ENCODE data around the gene GPC1. TPM values are rescaled to one million over a fixed set of nuclear protein-coding genes. Genes with fewer than 3 reads are reported as not detected.
A peak's percentile ranks its signal among the peaks of the same experiment; 100 is the strongest.
"Not testable (repeated sequence)": the region's sequence is repeated elsewhere in the genome, so short reads cannot be mapped to it uniquely, and the experiment has no call there.

Gene GPC1
- total RNA-seq, 1 donor from 2014 or later: 2.4 TPM

- DNase-seq (ENCODE audit: low read depth in 2 of 2): no peak
Measured at GRCh38 chr2:240465268-240465764, 29.9 kb downstream of the GPC1 start.

- DNase-seq (ENCODE audit: low read depth in 2 of 2): no peak
Measured at GRCh38 chr2:240465765-240466578, 30.5 kb downstream of the GPC1 start.

DNA sequence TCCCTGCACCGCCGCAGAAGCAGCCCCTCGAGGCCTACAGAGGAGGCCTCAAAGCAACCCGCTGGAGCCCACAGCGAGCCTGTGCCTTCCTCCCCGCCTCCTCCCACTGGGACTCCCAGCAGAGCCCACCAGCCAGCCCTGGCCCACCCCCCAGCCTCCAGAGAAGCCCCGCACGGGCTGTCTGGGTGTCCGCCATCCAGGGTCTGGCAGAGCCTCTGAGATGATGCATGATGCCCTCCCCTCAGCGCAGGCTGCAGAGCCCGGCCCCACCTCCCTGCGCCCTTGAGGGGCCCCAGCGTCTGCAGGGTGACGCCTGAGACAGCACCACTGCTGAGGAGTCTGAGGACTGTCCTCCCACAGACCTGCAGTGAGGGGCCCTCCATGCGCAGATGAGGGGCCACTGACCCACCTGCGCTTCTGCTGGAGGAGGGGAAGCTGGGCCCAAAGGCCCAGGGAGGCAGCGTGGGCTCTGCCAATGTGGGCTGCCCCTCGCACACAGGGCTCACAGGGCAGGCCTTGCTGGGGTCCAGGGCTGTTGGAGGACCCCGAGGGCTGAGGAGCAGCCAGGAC lies 31.2 kb downstream of the GPC1 start:
- peak in 1 of 2 donors; percentile 2 for DNase-seq (ENCODE audit: low read depth in 2 of 2)

- DNase-seq (ENCODE audit: low read depth in 2 of 2): peak in 1 of 2 donors; percentile 2
Measured at GRCh38 chr2:240467149-240467642, 31.7 kb downstream of the GPC1 start.

DNA sequence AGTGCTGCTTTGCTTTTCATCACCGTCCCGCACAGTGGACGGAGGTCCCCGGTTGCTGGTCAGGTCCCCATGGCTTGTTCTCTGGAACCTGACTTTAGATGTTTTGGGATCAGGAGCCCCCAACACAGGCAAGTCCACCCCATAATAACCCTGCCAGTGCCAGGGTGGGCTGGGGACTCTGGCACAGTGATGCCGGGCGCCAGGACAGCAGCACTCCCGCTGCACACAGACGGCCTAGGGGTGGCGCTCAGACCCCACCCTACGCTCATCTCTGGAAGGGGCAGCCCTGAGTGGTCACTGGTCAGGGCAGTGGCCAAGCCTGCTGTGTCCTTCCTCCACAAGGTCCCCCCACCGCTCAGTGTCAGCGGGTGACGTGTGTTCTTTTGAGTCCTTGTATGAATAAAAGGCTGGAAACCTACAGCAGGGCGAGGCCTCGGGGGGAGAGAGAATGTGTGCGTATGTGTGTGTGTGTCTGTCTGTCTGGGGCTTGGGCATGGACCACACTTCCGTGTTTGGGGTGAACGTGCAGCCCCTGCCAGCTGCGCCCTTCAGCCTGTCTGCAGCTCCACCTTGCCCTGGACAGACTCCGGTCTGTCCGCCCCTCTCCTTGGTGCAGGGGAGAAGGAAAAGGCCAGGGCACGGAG lies 32.3 kb downstream of the GPC1 start:
- DNase-seq (ENCODE audit: low read depth in 2 of 2): peak in 1 of 2 donors; percentile 8

GRCh38 chr2:240468303-240469238 lies 33.1 kb downstream of the GPC1 start:
- DNase-seq (ENCODE audit: low read depth in 2 of 2): peak in 1 of 2 donors; percentile 2

DNA sequence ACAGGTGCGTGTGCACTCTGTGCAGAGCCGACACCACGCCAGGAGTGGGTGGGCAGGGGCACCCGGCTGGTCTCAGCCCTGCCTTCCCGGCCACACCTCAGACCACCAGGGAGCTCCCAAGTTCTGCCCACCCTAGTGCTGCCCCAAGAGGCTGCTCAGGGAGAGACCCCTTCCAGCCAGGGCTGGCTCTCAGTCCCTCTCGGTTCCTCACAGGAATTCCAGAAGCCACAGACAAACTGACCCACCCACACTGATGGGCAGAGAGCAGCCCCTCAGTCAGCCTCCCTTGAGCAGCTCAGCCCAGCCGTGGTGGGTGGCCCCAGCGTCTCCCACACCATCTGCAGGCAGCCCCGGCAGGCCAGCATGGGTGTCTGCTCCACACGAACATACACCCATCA lies 33.8 kb downstream of the GPC1 start:
- DNase-seq (ENCODE audit: low read depth in 2 of 2): peak in 1 of 2 donors; percentile 14

GRCh38 chr2:240469740-240470139 lies 34.3 kb downstream of the GPC1 start:
- no peak for DNase-seq (ENCODE audit: low read depth in 2 of 2)

DNA sequence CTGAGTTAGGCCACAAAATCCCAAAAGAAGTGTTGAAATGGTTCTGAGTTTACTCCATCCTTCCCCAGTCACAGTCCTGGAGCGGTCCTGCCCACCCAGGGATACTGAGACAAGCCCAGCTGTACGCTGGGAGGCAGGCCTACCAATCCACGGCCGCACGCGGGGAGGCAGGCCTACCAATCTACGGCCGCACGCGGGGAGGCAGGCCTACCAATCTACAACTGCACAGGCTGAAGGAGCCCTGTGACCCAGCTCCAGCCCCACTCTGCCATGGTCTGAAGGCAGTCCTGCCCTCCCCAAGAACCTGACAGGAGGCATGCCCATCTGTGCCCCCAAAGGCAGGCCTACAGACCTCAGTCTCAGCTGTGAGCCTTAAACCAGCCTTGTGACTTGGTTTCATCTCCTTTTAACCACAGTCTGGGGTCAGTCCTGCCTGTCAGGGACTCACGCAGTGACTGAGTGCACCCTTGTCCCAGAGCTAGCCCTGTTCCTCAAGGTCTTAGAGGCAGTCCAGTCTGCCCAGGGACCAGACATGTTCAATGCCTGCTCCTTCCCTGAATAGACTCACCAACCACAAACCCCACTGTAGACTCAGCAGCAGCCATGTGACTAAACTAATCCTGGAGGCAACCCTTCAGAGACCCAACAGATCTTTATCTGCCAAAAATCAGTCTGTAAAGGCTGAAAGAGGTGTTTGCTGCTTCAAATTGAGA lies 36.8 kb downstream of the GPC1 start:
- DNase-seq (ENCODE audit: low read depth in 2 of 2): no peak

DNA sequence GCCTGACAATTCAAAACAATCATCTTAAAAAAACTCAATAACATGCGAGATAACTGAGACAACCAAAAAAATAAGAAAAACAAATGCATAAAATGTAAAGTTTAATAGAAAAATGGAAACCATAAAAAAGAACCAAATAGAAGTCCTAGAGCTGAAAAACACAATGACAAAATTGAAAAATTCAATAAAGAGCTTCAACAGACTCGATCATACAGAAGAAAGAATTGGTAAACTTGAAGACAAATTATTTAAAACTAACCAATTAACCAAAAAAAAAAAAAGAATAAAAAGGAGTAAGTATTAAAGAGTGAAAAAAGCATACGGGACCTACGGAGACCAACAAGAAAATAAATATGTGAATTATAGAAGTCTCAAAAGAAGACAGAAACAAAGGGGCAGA lies 37.7 kb downstream of the GPC1 start:
- DNase-seq (ENCODE audit: low read depth in 2 of 2): no peak

DNA sequence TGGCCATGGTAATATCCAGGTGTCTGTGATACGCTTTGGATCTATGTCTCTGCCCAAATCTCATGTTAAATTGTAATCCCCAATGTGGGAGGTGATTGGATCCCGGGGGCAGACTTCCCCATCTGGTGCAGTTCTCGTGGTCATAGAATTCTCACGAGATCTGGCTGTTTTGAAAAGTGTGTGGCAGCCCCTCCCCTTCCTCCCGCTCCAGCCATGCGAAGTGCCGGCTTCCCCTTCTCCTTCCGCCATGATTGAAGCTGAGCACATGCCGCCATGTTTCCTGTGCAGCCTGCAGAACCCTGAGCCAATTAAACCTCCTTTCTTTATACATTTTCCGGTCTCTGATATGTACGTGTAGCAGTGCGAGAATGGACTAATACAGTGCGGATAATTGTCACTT lies 42.5 kb downstream of the GPC1 start:
- DNase-seq (ENCODE audit: low read depth in 2 of 2): no peak

- no peak for DNase-seq (ENCODE audit: low read depth in 2 of 2)
Measured at GRCh38 chr2:240478346-240479110, 43.1 kb downstream of the GPC1 start.

- DNase-seq (ENCODE audit: low read depth in 2 of 2): no peak
Measured at GRCh38 chr2:240479111-240479501, 43.6 kb downstream of the GPC1 start.

DNA sequence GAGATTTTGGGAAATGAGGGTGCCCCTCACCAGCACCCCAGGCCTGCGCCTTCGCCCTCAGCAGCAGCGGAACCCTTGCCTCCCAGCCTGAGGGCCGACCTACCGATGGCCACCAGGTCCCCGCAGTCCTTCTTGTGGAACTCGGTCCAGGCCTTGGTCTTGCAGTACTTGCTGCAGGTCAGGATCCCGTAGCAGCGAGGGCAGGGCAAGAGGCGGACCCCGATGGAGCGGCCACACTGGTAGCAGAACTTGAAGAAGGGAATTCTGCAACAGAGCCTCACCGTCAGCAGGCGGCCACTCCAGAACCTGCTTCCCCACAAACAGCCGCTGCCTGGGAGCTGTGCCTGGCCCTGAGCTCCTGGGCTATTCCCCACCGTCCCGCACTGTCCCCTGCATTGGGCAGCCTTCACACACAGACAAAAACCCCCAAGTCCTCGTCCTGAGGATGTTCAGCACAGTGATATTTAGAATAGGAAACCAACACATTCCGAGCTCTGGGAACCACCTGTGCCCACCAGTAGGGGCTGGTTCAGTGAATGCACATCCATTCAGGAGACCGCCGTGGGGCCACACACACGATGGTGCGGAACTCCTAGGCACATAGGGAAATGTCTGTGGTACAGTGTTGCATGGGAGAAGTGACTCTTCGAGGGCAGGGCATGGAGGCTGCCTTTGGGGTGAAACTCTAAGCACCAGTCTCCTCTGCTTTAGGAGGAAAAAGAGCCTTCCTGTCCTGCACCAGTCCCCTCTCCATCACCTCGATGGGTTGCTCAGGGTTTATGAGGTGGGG lies 45.6 kb downstream of the GPC1 start:
- DNase-seq (ENCODE audit: low read depth in 2 of 2): no peak

DNA sequence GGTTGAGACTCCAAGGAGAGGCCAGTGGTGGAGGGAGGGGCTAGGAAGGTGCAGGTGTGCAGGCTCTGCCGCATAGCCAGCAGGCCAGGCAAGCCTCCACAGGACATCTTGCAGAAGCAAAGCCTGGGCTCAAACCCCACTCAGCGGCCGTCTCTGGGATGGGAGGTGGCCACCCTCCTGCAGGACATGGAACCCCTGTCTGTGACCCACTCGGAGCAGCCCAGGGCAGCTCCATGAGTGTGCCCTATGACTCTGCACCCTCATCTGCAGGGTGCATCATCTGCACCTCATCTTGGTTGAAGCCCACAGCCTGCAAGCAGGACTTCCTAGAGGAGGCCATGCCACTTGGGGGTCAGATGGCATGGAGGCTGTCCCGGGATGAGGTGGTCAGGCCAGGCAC lies 46.3 kb downstream of the GPC1 start:
- DNase-seq (ENCODE audit: low read depth in 2 of 2): no peak

GRCh38 chr2:240482141-240482540 lies 46.7 kb downstream of the GPC1 start:
- no peak for DNase-seq (ENCODE audit: low read depth in 2 of 2)

DNA sequence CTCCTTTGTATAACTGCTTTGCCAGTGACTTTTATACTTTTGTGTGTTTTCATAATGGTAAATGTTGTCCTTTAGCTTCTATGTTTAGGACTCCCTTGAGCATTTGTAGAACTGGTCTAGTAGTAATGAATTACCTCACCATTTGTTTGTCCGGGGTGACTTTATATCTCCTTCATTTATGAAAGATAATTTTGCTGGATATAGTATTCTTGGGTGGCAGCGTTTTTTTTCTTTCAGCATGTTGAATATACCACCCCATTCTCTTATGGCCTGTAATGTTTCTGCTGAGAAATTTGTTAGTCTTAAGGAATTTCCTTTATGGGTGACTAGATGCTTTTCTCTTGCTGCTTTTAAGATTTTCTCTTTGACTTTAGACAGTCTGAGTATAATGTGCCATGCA lies 56.0 kb downstream of the GPC1 start:
- no peak for DNase-seq (ENCODE audit: low read depth in 2 of 2)

- no peak for DNase-seq (ENCODE audit: low read depth in 2 of 2)
Measured at GRCh38 chr2:240494194-240494793, 58.8 kb downstream of the GPC1 start.

- not testable (repeated sequence) for DNase-seq (ENCODE audit: low read depth in 2 of 2)
Measured at GRCh38 chr2:240494942-240495341, 59.5 kb downstream of the GPC1 start.

Measured in lung microvascular endothelial cell (primary cell).